DLD1 (cell line): ENCODE measurements around the gene UQCRC1.
"Not testable (repeated sequence)": the region's sequence is repeated elsewhere in the genome, so short reads cannot be mapped to it uniquely, and the experiment has no call there.

ENCODE experiments used
- in situ Hi-C: cut with HindIII; loops from 2 replicates; pipeline ENCODE4 v1.10.0; 2017; ENCODE audit warnings: low sequenced_read_pairs

Gene UQCRC1

GRCh38 chr3:48556796-48557626, 52.4 kb downstream of the UQCRC1 start, which contains the start of gene PFKFB4:
PFKFB4 (minus strand) TSS chr3:48556803; CDS start chr3:48556777, 26 bp downstream.
- in situ Hi-C loops: loop anchor here (5.0 kb wide), 1 partner anchor 85 kb away; no protein-coding TSS in a partner anchor

GRCh38 chr3:48555949-48556795, 53.3 kb downstream of the UQCRC1 start:
- in situ Hi-C loops: loop anchor here (5.0 kb wide), 1 partner anchor 84 kb away; no protein-coding TSS in a partner anchor

DNA sequence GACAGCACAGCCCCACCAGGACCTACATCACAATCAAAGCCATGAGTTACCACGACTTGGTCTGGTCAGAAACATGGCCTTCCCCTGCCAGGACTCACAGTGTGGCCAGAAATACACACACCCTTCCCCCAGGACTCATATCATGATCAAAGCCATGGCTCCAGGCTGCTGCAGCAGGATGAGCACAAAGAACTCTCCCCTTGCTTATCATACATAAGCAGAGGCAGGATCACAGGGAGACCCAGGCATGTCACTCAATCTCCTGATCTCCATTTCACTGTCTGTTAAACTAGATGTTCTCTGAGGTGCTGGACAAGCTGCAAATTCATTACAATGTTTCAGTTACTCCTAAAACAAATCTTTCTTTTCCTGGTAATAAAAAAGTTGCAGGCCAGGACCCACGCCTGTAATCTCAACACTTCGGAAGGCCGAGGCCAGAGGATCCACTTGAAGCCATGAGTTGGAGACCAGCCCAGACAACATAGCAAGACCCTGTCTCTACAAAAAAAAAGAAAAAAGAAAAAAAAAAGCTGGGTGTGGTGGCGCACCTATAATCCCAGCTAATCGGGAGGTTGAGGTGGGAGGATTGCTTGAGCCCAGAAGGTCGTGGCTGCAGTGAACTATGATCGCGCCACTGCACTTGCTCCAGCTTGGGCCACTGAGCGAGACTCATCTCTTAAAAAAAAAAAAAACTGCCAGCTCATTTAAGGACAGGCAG, 54.1 kb downstream of the UQCRC1 start:
- in situ Hi-C loops: loop anchor here (5.0 kb wide), 1 partner anchor 83 kb away; no protein-coding TSS in a partner anchor

DNA sequence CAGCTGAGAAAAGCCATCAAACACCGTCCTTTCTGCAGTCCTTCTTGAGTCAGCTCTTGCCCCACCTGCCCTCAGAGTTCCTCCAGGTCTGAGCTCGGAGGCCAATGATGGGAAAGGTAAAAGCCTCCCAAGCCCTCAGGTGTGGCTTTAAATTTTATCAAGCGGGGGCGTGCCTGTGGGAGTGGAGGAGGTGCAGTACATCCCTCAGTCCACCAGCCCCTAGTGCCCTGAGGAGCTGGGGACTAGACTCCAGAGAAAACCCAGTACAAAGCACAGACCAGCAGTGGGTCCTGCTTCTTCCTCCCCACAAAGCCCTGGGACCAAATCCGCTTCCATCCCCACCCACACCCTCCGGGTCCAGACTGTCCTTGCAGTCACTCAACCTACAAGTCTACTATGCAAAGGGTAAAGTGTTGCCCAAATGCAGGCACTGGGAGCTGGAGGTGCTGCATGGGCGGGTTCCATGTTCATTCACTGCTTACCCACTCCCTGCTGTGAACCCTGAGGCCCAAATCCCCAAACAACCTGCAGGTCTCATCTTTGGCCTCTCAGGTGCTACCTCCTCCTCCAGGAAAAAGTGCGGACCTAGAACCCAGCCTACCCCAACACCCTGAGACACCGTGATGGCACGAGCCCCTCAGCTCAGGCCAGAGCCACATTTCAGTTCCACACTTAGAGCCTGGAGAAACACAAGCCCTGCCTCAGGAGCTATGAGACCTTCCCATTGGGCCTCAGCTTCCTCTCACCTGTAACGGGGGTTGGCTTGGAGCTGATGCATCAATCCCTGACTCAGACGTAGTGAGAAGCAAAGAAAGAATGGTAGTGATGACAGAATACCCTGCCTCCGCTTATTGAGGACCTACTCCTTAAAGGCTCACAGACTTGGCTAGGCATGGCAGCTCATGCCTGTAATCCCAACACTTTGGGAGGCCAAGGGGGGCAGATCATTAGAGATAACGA, 55.3 kb downstream of the UQCRC1 start:
- in situ Hi-C loops: no loop called here

GRCh38 chr3:48553361-48553760, 56.1 kb downstream of the UQCRC1 start:
- in situ Hi-C loops: no loop called here

- in situ Hi-C loops: no loop called here
Observed at GRCh38 chr3:48552111-48552951, 57.1 kb downstream of the UQCRC1 start.

- in situ Hi-C loops: not testable (repeated sequence)
Observed at GRCh38 chr3:48551651-48552050, 57.8 kb downstream of the UQCRC1 start.
